Small intestine (tissue), 7 donors: ENCODE measurements around the gene MYH11. TPM values are rescaled to one million over a fixed set of nuclear protein-coding genes. Genes with fewer than 3 reads are reported as not detected.
"Not testable (repeated sequence)": the region's sequence is repeated elsewhere in the genome, so short reads cannot be mapped to it uniquely, and the experiment has no call there.

ENCODE experiments used
- DNase-seq, 2 donors: peaks; one replicate each; pipeline versions ENCODE4 v3.0.0 to v3.0.0-alpha.2; 2013
- FAIRE-seq: peaks from 2 replicates; lab custom pipeline; 2012; peaks lifted over from hg19 to GRCh38; lab: Jason Lieb, UNC
- H3K27ac ChIP-seq, 3 donors: one replicate each; pipeline ENCODE4 v1.5.1; 2013; ENCODE audit warnings: low read length in 2 of 3, mild to moderate bottlenecking in 2 of 3, control low read depth in 1 of 3, inconsistent platforms in 1 of 3, low read depth in 1 of 3, moderate library complexity in 1 of 3
- H3K27me3 ChIP-seq, 3 donors: one replicate each; pipeline ENCODE4 v1.6.1; 2013; ENCODE audit warnings: low read length in 3 of 3, inconsistent platforms in 1 of 3; ENCODE audit not compliant: control insufficient read depth in 3 of 3, insufficient read depth in 3 of 3
- H3K36me3 ChIP-seq, 3 donors: one replicate each; pipeline ENCODE4 v1.6.1; 2013; ENCODE audit warnings: low read length in 3 of 3, inconsistent platforms in 1 of 3, low read depth in 1 of 3, mild to moderate bottlenecking in 1 of 3, moderate library complexity in 1 of 3; ENCODE audit not compliant: control insufficient read depth in 3 of 3, insufficient read depth in 2 of 3
- H3K4me1 ChIP-seq, 3 donors: one replicate each; pipeline ENCODE4 v1.6.1; 2013; ENCODE audit warnings: low read length in 2 of 3, inconsistent platforms in 1 of 3, low read depth in 1 of 3, mild to moderate bottlenecking in 1 of 3, moderate library complexity in 1 of 3; ENCODE audit not compliant: control insufficient read depth in 3 of 3, insufficient read depth in 2 of 3
- H3K4me3 ChIP-seq, 3 donors: one replicate each; pipeline ENCODE4 v1.5.1; 2013; ENCODE audit warnings: low read length in 3 of 3, control low read depth in 1 of 3, inconsistent platforms in 1 of 3, low read depth in 1 of 3, mild to moderate bottlenecking in 1 of 3, moderate library complexity in 1 of 3
- H3K9me3 ChIP-seq, 2 donors: one replicate each; pipeline ENCODE4 v1.6.1; 2013; ENCODE audit warnings: low read depth in 1 of 2, low read length in 1 of 2; ENCODE audit not compliant: control insufficient read depth in 2 of 2, insufficient read depth in 1 of 2
- WGBS, 3 donors: extraction: QIAGEN DNeasy Blood & Tissue Kit; methylation state at CpG; one replicate each; pipeline ENCODE4 v1.1.7; 2013; 5-methylcytosine and 5-hydroxymethylcytosine counted together
- polyA plus RNA-seq, 4 donors: library from polyadenylated mRNA; stranded (reverse) in 3 of 4; unstranded in 1 of 4; fragments of 200-250 nt in 3 of 4; fragments of 120-200 nt in 1 of 4; gene quantifications; one replicate each; pipeline versions ENCODE4 v1.2.1 to v1.2.3, GENCODE V29; 2013
- donor health status: healthy with polysubstance abuse.
- donor health status: control.
- donor health status: control.
- donor health status: Bipolar disorder and iron deficiency.
- donor health status: healthy.

Gene MYH11
- polyA plus RNA-seq, 4 donors, result 3.4 to 89.6 (median 22.3) TPM

- Histone ChIP-seq H3K4me1 (no peaks in the 10 kb centered on the region), H3K27ac (no peak overlapping the region), H3K9me3 (no peaks in the 10 kb centered on the region), H3K27me3 (no peaks in the 10 kb centered on the region), H3K36me3 (peaks cover 2 to 39% (median 16%) of the 10 kb centered on the region in 3 donors), H3K4me3 (no peak overlapping the region)
- no peak for DNase-seq
- WGBS, 3 donors, result 82 to 93% (median 88%) methylated on average over 11 of the region's 11 CpGs
- FAIRE-seq, result no peak
Observed at GRCh38 chr16:15701975-15702970, 154.6 kb downstream of the MYH11 start.

GRCh38 chr16:15701367-15701766 is 155.5 kb downstream of the MYH11 start:
- Histone ChIP-seq H3K27me3 (no peaks in the 10 kb centered on the region), H3K27ac (no peak overlapping the region), H3K4me3 (no peak overlapping the region), H3K36me3 (peaks cover 7 to 44% (median 22%) of the 10 kb centered on the region in 3 donors), H3K4me1 (no peaks in the 10 kb centered on the region), H3K9me3 (no peaks in the 10 kb centered on the region)
- no peak for DNase-seq
- no peak for FAIRE-seq
- 89 to 94% (median 93%) methylated on average over 6 of the region's 6 CpGs for WGBS, 3 donors

- FAIRE-seq, result no peak
- DNase-seq, result no peak
- H3K4me1 ChIP-seq, result no peaks in the 10 kb centered on the region
- peaks cover 8 to 44% (median 24%) of the 10 kb centered on the region in 3 donors for H3K36me3 ChIP-seq
- no peaks in the 10 kb centered on the region for H3K27me3 ChIP-seq
- WGBS, 3 donors, result 94 to 98% (median 96%) methylated on average over 12 of the region's 12 CpGs
- no peaks in the 10 kb centered on the region for H3K9me3 ChIP-seq
- H3K27ac ChIP-seq, result no peak overlapping the region
- H3K4me3 ChIP-seq, result no peak overlapping the region
Observed at GRCh38 chr16:15699819-15700218, 157.0 kb downstream of the MYH11 start.

- Histone ChIP-seq H3K4me1 (no peaks in the 10 kb centered on the region), H3K36me3 (peaks cover 10 to 73% (median 20%) of the 10 kb centered on the region in 3 donors), H3K27me3 (no peaks in the 10 kb centered on the region), H3K27ac (no peak overlapping the region), H3K9me3 (no peaks in the 10 kb centered on the region), H3K4me3 (no peak overlapping the region)
- WGBS, 3 donors, result 94 to 97% (median 96%) methylated on average over 5 of the region's 5 CpGs
- DNase-seq (no peak), FAIRE-seq (no peak)
Observed at GRCh38 chr16:15694499-15694898, 162.3 kb downstream of the MYH11 start.

- not testable (repeated sequence) for DNase-seq, H3K27me3 ChIP-seq, H3K9me3 ChIP-seq, H3K4me3 ChIP-seq, H3K27ac ChIP-seq, FAIRE-seq, H3K4me1 ChIP-seq
- WGBS, 3 donors, result 87 to 100% (median 100%) methylated on average over 1 of the region's 1 CpG
- H3K36me3 ChIP-seq, result peaks cover 14 to 64% (median 21%) of the 10 kb centered on the region in 3 donors
Observed at GRCh38 chr16:15692508-15692907, 164.3 kb downstream of the MYH11 start.

- 94 to 97% (median 94%) methylated on average over 10 of the region's 10 CpGs for whole genome bisulfite sequencing, 3 donors
- peaks cover 12 to 61% (median 22%) of the 10 kb centered on the region in 3 donors for H3K36me3 ChIP-seq
Observed at GRCh38 chr16:15691046-15691445, 165.8 kb downstream of the MYH11 start.

GRCh38 chr16:15690296-15690695 is 166.5 kb downstream of the MYH11 start:
- H3K4me3 ChIP-seq, result no peak overlapping the region
- no peak for FAIRE-seq
- no peaks in the 10 kb centered on the region for H3K27me3 ChIP-seq
- DNase-seq, result no peak
- H3K27ac ChIP-seq, result no peak overlapping the region
- no peaks in the 10 kb centered on the region for H3K9me3 ChIP-seq
- 79 to 89% (median 84%) methylated on average over 3 of the region's 3 CpGs for WGBS, 3 donors
- H3K4me1 ChIP-seq, result no peaks in the 10 kb centered on the region
- peaks cover 12 to 62% (median 22%) of the 10 kb centered on the region in 3 donors for H3K36me3 ChIP-seq

More at GRCh38 chr16:15691046-15691445, 165.8 kb downstream of the MYH11 start:
- Histone ChIP-seq H3K27ac (no peak overlapping the region), H3K4me3 (no peak overlapping the region), H3K27me3 (no peaks in the 10 kb centered on the region), H3K4me1 (no peaks in the 10 kb centered on the region), H3K9me3 (no peaks in the 10 kb centered on the region)
- no peak for FAIRE-seq
- DNase-seq, result no peak

- FAIRE-seq (no peak), DNase-seq (no peak)
- 97 to 99% (median 99%) methylated on average over 3 of the region's 3 CpGs for WGBS, 3 donors
- H3K4me1 ChIP-seq, result no peaks in the 10 kb centered on the region
- H3K27ac ChIP-seq, result no peak overlapping the region
- no peak overlapping the region for H3K4me3 ChIP-seq
- no peaks in the 10 kb centered on the region for H3K27me3 ChIP-seq
- no peaks in the 10 kb centered on the region for H3K9me3 ChIP-seq
- H3K36me3 ChIP-seq, result peaks cover 12 to 57% (median 20%) of the 10 kb centered on the region in 3 donors
Observed at GRCh38 chr16:15689290-15689689, 167.5 kb downstream of the MYH11 start.
